Left lung (tissue), 10 donors: ENCODE results near the gene SCG2. TPM values are rescaled to one million over a fixed set of nuclear protein-coding genes. Genes with fewer than 3 reads are reported as not detected.

Experiments
- ATAC-seq: fragments of 200-7000 bp; cut with Tn5 transposase; one replicate; pipeline ENCODE4 v1.9.1; 2020; ENCODE audit warnings: moderate library complexity
- DNase-seq, 4 donors: peaks; one replicate each; pipeline ENCODE4 v3.0.0-alpha.2; 2013 to 2020
- H3K27ac ChIP-seq, 2 donors: fragments of 200-600 bp; sonication (generic) in 1 of 2; one replicate each; pipeline versions ENCODE4 v1.5.0 to v1.8.0; 2020 to 2021
- H3K27me3 ChIP-seq, 2 donors: fragments of 200-600 bp; sonication (generic) in 1 of 2; one replicate each; pipeline versions ENCODE4 v1.5.0 to v1.8.0; 2020 to 2021
- H3K36me3 ChIP-seq, 2 donors: fragments of 200-600 bp; sonication (generic) in 1 of 2; one replicate each; pipeline versions ENCODE4 v1.5.0 to v1.8.0; 2020 to 2021
- H3K4me1 ChIP-seq, 2 donors: fragments of 200-600 bp; one replicate each; pipeline ENCODE4 v1.8.0; 2021
- H3K4me3 ChIP-seq, 2 donors: fragments of 200-600 bp; sonication (generic) in 1 of 2; one replicate each; pipeline versions ENCODE4 v1.5.0 to v1.8.0; 2020 to 2021; ENCODE audit warnings: mild to moderate bottlenecking in 1 of 2
- H3K9me3 ChIP-seq, 2 donors: fragments of 200-600 bp; sonication (generic) in 1 of 2; one replicate each; pipeline versions ENCODE4 v1.5.0 to v1.8.0; 2020 to 2021
- intact Hi-C, 2 donors: fragments of 100-400 bp; cut with DNase I; formaldehyde crosslinking; loops; one replicate each; pipeline versions ENCODE4 v1.11.2 to v1.14.2; 2022
- polyA plus RNA-seq, 6 donors: library from polyadenylated mRNA; unstranded; fragments of 120-200 nt; gene quantifications; one replicate each; pipeline ENCODE4 v1.2.1, GENCODE V29; 2013; ENCODE audit not compliant: insufficient read length in 6 of 6
- total RNA-seq, 2 donors: library from RNA; stranded (reverse); fragmentation: NEBNext Ultra II Directional; extraction: Animal tissue kit (Norgen Biotek cat#: 25700); gene quantifications; one replicate each; pipeline ENCODE4 v1.2.1, GENCODE V29; 2021
- TF ChIP-seq, protein P1 (sequence below), 2 donors: fragments of 200-600 bp; sonication (generic) in 1 of 2; IDR thresholded peaks; one replicate each; pipeline versions ENCODE4 v1.5.0 to v1.8.0; 2021; ENCODE audit warnings: antibody characterized with exemption in 2 of 2
- donor health status: DM: no; HTN: yes; CAD: no.
- donor health status: DM: no; HTN: no; CAD: no.

SCG2 gene
- total and polyA plus RNA-seq, 8 donors, result 0.71 to 3.8 (median 1.9) TPM

DNA sequence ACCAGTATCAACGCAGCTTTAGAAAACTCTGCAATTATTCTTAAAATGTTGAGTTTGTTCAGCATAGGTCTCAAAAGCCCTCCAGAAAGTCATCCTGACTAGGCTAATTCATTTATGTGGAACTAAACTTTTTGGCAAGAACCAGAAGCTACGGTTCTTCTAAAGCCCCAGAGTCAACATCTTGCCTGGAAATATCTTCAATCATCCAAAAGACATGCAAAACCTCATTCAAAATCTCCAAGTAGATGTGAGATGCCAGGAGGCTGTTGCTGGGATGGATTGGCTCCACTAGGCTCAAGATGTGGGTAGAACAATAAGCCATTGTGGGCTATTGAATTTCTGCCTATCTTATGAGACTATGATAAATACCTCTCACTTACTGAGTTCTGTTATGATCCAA is 2.1 kb upstream of the SCG2 start:
- H3K27ac ChIP-seq, result no peak overlapping the region
- no peak for ATAC-seq
- TF ChIP-seq, protein P1, sequence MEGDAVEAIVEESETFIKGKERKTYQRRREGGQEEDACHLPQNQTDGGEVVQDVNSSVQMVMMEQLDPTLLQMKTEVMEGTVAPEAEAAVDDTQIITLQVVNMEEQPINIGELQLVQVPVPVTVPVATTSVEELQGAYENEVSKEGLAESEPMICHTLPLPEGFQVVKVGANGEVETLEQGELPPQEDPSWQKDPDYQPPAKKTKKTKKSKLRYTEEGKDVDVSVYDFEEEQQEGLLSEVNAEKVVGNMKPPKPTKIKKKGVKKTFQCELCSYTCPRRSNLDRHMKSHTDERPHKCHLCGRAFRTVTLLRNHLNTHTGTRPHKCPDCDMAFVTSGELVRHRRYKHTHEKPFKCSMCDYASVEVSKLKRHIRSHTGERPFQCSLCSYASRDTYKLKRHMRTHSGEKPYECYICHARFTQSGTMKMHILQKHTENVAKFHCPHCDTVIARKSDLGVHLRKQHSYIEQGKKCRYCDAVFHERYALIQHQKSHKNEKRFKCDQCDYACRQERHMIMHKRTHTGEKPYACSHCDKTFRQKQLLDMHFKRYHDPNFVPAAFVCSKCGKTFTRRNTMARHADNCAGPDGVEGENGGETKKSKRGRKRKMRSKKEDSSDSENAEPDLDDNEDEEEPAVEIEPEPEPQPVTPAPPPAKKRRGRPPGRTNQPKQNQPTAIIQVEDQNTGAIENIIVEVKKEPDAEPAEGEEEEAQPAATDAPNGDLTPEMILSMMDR (IDR thresholded peaks at IDR 0.05), result no peak
- peaks cover 0 to 8% of the 10 kb centered on the region in 2 donors for H3K27me3 ChIP-seq
- H3K4me3 ChIP-seq, result no peak overlapping the region
- H3K4me1 ChIP-seq, result peaks cover 0 to 5% of the 10 kb centered on the region in 2 donors
- no peak for DNase-seq
- H3K36me3 ChIP-seq, result no peaks in the 10 kb centered on the region
- intact Hi-C loops, result no loop called here
- H3K9me3 ChIP-seq, result no peaks in the 10 kb centered on the region

DNA sequence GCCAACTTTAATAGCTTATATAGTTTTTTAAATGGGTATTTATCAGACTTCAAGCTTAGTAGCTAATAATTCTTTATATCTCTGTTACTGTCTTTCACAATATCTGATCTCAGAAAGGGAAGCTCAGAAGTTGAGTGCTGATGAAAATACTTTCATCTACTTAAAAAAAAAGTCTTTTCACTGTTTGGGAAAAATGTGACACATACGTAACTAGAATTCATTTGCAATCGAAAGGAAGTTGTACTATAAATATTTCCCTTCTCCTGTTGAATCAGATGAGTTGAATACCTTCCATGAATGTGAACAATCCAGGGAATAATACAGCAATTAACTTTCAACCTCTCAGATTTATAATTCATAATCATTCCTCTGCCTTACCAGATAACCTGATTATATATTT is 811 bp upstream of the SCG2 start:
- DNase-seq, result no peak
- intact Hi-C loops, result no loop called here
- H3K9me3 ChIP-seq, result no peaks in the 10 kb centered on the region
- H3K4me3 ChIP-seq, result no peak overlapping the region
- peaks cover 0 to 5% of the 10 kb centered on the region in 2 donors for H3K4me1 ChIP-seq
- ATAC-seq, result no peak
- H3K36me3 ChIP-seq, result no peaks in the 10 kb centered on the region
- H3K27me3 ChIP-seq, result peaks cover 0 to 8% of the 10 kb centered on the region in 2 donors
- no peak overlapping the region for H3K27ac ChIP-seq
- TF ChIP-seq, protein P1 (IDR thresholded peaks at IDR 0.05), result no peak

DNA sequence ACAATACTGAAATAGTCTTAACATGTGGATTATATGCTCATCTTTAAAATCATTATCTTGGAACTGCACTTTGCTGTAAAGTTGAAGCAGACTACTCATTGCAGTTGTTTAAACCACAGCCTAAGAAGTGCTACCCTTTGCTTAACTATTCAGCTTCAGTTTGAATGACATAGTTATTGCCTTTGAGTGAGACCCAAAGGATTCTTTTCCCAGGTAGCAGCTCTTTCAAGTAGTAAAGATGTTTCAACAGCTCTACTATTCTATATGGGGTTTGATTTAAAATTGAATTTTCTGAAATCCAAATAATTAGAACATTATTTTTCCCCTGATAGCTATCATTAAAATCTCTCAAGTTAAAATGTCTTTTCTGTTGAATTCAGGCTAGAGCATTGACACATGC is 1.1 kb downstream of the SCG2 start:
- Histone ChIP-seq H3K36me3 (no peaks in the 10 kb centered on the region), H3K27ac (no peak overlapping the region), H3K4me3 (no peak overlapping the region), H3K4me1 (peaks cover 0 to 5% of the 10 kb centered on the region in 2 donors), H3K9me3 (no peaks in the 10 kb centered on the region), H3K27me3 (peaks cover 0 to 8% of the 10 kb centered on the region in 2 donors)
- intact Hi-C loops, result no loop called here
- ATAC-seq (no peak), DNase-seq (no peak)
- TF ChIP-seq, protein P1 (IDR thresholded peaks at IDR 0.05), result no peak

DNA sequence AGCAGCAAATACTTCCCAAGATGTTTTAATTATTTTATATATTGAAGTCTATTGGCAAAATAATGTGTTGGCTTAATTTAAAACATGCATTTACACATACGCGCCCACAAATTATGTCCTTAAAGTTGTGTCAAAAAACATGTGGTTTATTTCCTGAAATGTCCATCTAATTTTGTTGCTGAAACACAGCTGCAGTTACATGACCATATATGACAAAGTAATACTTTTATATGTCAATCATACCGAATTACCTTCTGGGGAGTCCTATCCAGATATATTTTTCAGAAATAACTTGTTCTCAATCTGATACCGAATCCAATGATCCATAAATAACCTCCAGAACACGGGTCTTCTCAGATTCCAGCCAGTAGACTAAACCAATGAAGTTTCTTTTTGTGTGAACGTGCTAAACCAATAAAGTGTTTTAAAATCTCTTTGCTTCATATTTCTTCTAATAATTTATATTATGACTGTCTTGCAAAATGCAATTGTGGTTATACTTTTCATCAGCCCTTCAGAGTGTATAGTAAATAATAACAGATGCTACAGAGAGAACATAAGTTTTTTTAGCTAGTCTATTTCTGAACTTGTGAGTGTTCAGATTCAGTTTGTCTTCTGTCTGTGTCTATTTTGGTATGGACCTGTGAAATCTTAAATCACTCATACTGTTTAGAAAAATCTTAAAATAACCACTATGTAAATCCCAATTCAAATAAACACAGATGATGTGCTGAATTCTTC is 2.4 kb downstream of the SCG2 start:
- ATAC-seq, result no peak
- no peak for DNase-seq
- Histone ChIP-seq H3K27me3 (peaks cover 0 to 8% of the 10 kb centered on the region in 2 donors), H3K4me3 (no peak overlapping the region), H3K9me3 (no peaks in the 10 kb centered on the region), H3K36me3 (no peaks in the 10 kb centered on the region), H3K27ac (peak overlapping the region in 1 of 2 donors; percentile 74), H3K4me1 (peaks cover 0 to 5% of the 10 kb centered on the region in 2 donors)
- intact Hi-C loops, result no loop called here
- TF ChIP-seq, protein P1 (IDR thresholded peaks at IDR 0.05), result no peak

DNA sequence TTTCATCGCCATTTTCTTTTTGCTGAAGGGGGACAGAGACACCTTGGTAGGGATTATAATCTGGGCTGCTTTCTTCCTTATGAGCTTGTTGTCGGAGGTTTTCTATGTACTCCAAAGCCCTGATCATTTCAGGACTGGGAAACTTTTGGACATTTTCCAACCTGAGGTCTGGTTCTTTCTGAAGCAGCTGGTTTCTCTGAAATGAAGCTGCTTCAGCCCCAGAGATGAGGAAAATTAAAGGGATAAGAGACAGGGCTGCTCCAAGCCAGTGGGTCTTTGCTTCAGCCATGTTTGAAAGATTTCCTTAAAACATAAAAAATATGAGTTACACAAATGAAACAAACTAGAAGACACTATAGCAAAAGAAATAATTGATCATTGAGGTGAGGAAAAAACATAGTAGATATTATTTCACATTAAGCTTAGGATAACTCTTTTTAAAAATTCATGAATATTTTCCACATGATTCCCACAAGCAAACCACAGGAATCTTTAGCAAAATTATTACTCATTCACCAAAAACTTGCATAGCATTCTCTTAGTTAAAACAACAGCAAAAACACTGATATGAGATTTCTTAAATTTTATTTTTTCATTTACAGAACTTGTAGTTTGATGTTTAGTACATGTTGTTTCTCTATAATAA is 3.0 kb downstream of the SCG2 start:
- DNase-seq, result no peak
- TF ChIP-seq, protein P1 (IDR thresholded peaks at IDR 0.05), result no peak
- Histone ChIP-seq H3K36me3 (no peaks in the 10 kb centered on the region), H3K4me1 (peaks cover 0 to 5% of the 10 kb centered on the region in 2 donors), H3K27me3 (peaks cover 0 to 8% of the 10 kb centered on the region in 2 donors), H3K27ac (peak overlapping the region in 1 of 2 donors; percentile 74), H3K4me3 (no peak overlapping the region), H3K9me3 (no peaks in the 10 kb centered on the region)
- ATAC-seq, result no peak
- intact Hi-C loops, result no loop called here
